Umbilical cord (tissue), 2 donors: ENCODE results near the gene ADGRG3. TPM values are rescaled to one million over a fixed set of nuclear protein-coding genes. Genes with fewer than 3 reads are reported as not detected.

Experiments
- DNase-seq: peaks from one replicate; pipeline ENCODE4 v3.0.0-alpha.2; 2015; ENCODE audit warnings: low spot score
- total RNA-seq: library from RNA; depleted of rRNA; stranded (reverse); fragments of >200 nt; gene quantifications from one replicate; pipeline ENCODE4 v1.2.3, GENCODE V29; 2014; ENCODE audit warnings: low replicate concordance; ENCODE audit not compliant: insufficient read depth

The ADGRG3 gene
- total RNA-seq, 1 donor from 2014 or later = not detected

- no peak for DNase-seq
Observed at GRCh38 chr16:57645691-57646387, 22.3 kb upstream of the ADGRG3 start.

GRCh38 chr16:57646388-57647039, 21.6 kb upstream of the ADGRG3 start:
- DNase-seq = no peak

- DNase-seq = peak; percentile 65
Observed at GRCh38 chr16:57647136-57647875, 20.8 kb upstream of the ADGRG3 start.

- DNase-seq = no peak
Observed at GRCh38 chr16:57648125-57648524, 20.0 kb upstream of the ADGRG3 start.

GRCh38 chr16:57648581-57649442, 19.3 kb upstream of the ADGRG3 start:
- peak; percentile 77 for DNase-seq

GRCh38 chr16:57649443-57649751, 18.7 kb upstream of the ADGRG3 start:
- no peak for DNase-seq

- DNase-seq = no peak
Observed at GRCh38 chr16:57649846-57650245, 18.3 kb upstream of the ADGRG3 start.

- no peak for DNase-seq
Observed at GRCh38 chr16:57651344-57652333, 16.5 kb upstream of the ADGRG3 start.

GRCh38 chr16:57652695-57653471, 15.2 kb upstream of the ADGRG3 start:
- DNase-seq = peak; percentile 53

GRCh38 chr16:57653936-57654335, 14.2 kb upstream of the ADGRG3 start:
- peak; percentile 54 for DNase-seq

- no peak for DNase-seq
Observed at GRCh38 chr16:57656342-57656955, 11.7 kb upstream of the ADGRG3 start.

GRCh38 chr16:57657228-57657627, 10.9 kb upstream of the ADGRG3 start:
- DNase-seq = no peak

GRCh38 chr16:57658130-57658877, 9.8 kb upstream of the ADGRG3 start:
- no peak for DNase-seq

- no peak for DNase-seq
Observed at GRCh38 chr16:57658878-57659674, 9.0 kb upstream of the ADGRG3 start.

- DNase-seq = no peak
Observed at GRCh38 chr16:57660715-57661463, 7.2 kb upstream of the ADGRG3 start.

GRCh38 chr16:57661510-57661909, 6.6 kb upstream of the ADGRG3 start:
- no peak for DNase-seq
